Astrocyte of the cerebellum (primary cell): ENCODE data around the gene EFHD2.
"Not testable (repeated sequence)": the region's sequence is repeated elsewhere in the genome, so short reads cannot be mapped to it uniquely, and the experiment has no call there.

Source experiments
- DNase-seq: peaks from one replicate; pipeline ENCODE4 v3.0.0-alpha.2; 2011; ENCODE audit warnings: low read depth
- H3K4me3 ChIP-seq: 2 replicates; pipeline ENCODE4 v1.5.1; 2011; ENCODE audit warnings: mild to moderate bottlenecking, low read depth, low read length, moderate library complexity
- in situ Hi-C: cut with HindIII; loops from 2 replicates; pipeline ENCODE4 v1.10.0; 2017; ENCODE audit warnings: low sequenced_read_pairs
- TF ChIP-seq, protein P1 (sequence below): IDR thresholded peaks from 2 replicates; pipeline ENCODE4 v1.5.1; 2012; ENCODE audit warnings: low read length, low read depth, moderate library complexity, mild to moderate bottlenecking; ENCODE audit errors: missing control alignments

EFHD2 gene

DNA sequence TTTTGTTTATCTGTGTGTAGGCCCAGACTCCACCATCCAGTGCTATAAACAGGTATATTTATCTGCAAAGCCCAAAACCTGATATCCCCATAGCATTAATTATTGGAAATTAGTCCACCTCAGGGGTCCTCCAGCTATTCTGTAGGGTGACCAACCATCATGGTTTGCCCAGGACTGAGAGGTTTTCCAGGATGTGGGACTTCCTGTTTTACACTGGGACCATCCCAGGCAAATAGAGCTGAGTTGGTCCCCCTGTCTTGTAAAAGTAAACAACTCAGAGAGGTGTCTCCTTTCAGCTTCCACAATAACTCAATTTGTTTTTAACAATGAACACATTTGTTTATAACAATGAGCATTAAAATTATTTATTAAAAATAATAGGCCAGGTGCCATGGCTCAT lies 58.5 kb downstream of the EFHD2 start:
- no peak for DNase-seq
- no peak overlapping the region for H3K4me3 ChIP-seq
- TF ChIP-seq, protein P1, sequence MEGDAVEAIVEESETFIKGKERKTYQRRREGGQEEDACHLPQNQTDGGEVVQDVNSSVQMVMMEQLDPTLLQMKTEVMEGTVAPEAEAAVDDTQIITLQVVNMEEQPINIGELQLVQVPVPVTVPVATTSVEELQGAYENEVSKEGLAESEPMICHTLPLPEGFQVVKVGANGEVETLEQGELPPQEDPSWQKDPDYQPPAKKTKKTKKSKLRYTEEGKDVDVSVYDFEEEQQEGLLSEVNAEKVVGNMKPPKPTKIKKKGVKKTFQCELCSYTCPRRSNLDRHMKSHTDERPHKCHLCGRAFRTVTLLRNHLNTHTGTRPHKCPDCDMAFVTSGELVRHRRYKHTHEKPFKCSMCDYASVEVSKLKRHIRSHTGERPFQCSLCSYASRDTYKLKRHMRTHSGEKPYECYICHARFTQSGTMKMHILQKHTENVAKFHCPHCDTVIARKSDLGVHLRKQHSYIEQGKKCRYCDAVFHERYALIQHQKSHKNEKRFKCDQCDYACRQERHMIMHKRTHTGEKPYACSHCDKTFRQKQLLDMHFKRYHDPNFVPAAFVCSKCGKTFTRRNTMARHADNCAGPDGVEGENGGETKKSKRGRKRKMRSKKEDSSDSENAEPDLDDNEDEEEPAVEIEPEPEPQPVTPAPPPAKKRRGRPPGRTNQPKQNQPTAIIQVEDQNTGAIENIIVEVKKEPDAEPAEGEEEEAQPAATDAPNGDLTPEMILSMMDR, result no peak
- in situ Hi-C loops, result no loop called here

DNA sequence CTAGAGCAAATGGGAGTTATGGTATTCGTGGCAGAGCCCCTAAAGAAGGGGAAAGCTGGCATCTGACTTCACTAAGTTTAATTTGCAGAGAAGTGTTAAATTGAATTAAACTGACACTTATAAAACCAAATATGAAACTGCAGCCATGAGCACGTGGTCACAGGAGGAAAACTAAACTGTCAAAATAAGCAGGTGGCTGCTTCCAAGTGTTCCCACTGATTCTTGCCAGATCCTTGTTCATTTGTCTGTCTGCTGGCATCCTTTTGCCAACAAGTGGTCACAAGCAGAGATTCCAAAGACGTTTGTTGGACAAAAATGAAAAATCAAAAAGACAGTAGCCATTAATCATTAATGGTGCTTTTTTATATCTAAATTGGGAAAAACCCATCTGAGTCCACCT lies 59.7 kb downstream of the EFHD2 start:
- no peak overlapping the region for H3K4me3 ChIP-seq
- in situ Hi-C loops, result no loop called here
- DNase-seq, result no peak
- TF ChIP-seq, protein P1, result no peak

DNA sequence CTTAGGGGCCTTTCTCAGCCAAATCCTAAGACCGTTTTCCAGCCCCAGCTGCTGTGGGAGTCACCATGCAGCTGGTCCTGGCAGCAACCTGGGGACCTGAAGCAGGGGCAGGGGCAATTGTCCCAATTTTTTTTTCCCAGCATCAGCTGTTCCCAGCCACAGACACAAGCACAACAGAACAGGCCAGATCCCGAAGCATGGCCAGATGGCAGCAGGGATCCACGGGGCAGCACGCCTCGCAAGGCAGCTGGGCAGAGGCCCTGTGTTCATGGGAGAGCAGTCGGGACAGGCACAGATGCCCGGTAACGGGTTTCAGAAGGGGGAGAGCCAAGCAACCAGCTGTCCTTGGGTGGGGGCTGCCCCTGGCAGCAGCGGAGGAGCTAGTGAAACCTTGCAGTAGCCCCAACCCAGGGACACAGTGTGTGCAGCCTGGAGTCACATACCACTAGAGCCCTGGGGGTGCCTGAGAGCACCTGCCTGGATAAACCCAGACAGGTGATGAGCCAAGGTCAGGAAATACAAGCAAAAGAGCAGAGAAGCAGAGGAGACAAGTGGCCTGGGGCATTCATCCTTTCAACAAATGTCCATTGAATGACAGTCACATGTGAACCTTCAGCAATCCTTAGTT lies 60.2 kb downstream of the EFHD2 start:
- H3K4me3 ChIP-seq, DNase-seq, in situ Hi-C loops: not testable (repeated sequence)

DNA sequence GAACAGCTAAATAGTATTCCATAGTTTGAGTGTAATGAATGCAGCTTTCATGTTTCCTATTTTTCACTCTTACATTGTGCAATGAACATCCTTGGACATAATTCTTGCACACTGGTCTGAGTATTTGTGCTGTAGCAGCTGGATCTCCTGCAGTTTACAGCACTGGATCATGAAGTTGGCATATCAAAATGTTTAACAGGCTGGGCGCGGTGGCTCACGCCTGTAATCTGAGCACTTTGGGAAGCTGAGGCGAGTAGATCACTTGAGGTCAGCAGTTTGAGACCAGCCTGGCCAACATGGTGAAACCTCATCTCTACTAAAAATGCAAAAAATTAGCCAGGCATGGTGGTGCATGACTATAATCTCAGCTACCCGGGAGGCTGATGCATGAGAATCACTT lies 61.4 kb downstream of the EFHD2 start:
- H3K4me3 ChIP-seq, in situ Hi-C loops, DNase-seq: not testable (repeated sequence)

DNA sequence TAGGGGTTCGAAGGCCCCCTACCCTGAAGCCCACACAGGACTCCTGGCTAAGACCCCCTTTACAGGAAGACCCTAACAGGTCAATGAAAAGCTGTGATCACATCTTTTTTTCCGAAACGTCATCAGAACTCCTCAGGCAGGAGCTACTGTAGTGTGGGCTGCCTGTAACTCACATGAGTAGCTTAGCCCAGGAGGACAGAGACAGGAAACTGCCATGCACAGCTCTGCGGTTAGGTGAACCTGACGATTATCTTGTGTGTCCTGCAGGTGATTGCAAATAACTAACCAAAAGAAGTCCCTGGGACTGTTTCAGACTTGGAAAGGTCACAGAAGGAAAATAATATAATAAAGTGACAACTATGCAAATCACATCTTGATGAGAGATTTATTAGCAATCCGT lies 62.0 kb downstream of the EFHD2 start:
- DNase-seq, in situ Hi-C loops: not testable (repeated sequence)

DNA sequence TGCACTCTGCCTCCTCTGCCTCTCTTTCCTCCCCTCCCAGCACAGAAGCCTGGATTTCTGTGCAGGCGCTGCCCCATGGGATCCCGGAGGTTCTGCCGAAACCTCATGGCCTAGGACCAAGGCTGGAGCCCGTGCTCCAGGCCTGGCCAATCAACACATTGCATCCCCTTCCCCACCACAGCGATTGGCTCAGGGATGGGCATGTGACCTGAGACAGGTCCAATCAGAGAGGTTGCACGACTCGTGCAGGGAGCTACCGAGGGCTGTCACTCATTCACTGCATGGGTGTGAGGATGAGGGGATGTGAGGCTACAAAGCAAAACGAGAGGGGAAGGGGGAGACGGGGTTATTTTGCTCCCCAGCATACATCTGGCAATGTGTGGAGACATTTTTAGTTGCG lies 62.9 kb downstream of the EFHD2 start:
- no peak overlapping the region for H3K4me3 ChIP-seq
- in situ Hi-C loops, result no loop called here
- TF ChIP-seq, protein P1, result no peak
- no peak for DNase-seq

More for the DNA sequence above, 62.0 kb downstream of the EFHD2 start:
- not testable (repeated sequence) for H3K4me3 ChIP-seq

DNA sequence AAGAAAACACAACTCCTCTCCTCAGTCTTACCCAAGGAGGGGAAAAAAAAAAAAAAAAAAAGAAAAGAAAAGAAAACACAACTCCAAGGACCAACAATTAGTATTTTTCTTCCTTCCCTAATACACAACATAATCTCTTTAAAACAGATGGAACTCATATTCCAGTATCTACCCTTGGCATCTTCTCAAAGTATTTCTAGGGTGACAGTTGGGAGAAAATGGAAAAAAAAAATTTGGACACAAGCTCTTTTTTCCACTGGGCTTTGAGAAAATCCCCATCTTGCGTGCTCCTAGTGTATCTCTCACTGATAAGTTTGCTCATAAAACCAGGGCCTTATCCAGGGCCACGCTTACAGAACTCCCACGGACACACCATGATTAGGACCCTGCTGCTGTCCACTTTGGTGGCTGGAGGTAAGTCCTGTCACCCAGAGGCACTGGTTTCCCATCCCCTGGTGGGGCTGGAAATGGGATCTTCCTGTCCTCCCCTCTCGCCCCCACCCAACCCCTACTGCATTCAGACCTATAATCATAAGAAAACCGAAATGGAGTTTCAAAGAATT lies 66.1 kb downstream of the EFHD2 start, which contains the start of gene CELA2B:
Gene CELA2B (plus strand): TSS at position 353 of the 563 bp plus-strand sequence. CDS start 22 bp downstream, at position 375.
- TF ChIP-seq, protein P1, result no peak
- in situ Hi-C loops, result no loop called here

DNA sequence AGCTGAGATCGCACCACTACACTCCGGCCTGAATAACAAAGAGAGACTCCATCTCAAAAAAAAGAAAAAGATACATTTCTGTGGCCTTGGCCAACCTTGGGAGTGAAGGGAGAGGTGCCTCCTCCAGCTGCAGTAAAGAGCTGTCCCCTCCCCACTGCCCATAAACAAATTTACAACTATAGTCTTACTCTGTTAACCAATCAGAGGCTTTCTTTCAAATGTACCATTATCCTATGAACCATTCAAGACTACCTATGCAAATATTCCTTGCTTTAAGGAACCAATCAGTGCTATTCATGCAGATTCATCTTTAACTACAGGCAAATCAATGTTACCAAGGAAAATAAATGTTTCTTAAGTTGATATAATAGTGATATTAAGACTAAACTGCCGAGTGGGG lies 67.2 kb downstream of the EFHD2 start:
- in situ Hi-C loops, result no loop called here
- DNase-seq, result no peak
- H3K4me3 ChIP-seq, result no peak overlapping the region
- TF ChIP-seq, protein P1, result no peak

More for the DNA sequence above, 66.1 kb downstream of the EFHD2 start, which contains the start of gene CELA2B:
- no peak within 1 kb of the TSS for H3K4me3 ChIP-seq
- DNase-seq, result no peak
